Glutamatergic neuron (in vitro differentiated cells): ENCODE results near the gene MYO1D. TPM values are rescaled to one million over a fixed set of nuclear protein-coding genes. Genes with fewer than 3 reads are reported as not detected.

ENCODE experiments used
- DNase-seq: peaks from one replicate; pipeline ENCODE4 v3.0.0; 2022
- H3K27ac Mint-ChIP-seq: one replicate; pipeline ENCODE4 v1.8.0; 2020; ENCODE audit warnings: mild to moderate bottlenecking, mixed read lengths, inconsistent platforms; ENCODE audit not compliant: unreplicated experiment
- H3K27me3 Mint-ChIP-seq: one replicate; pipeline ENCODE4 v1.8.0; 2020; ENCODE audit warnings: mild to moderate bottlenecking, moderate library complexity, mixed read lengths, inconsistent platforms; ENCODE audit not compliant: unreplicated experiment
- H3K36me3 Mint-ChIP-seq: one replicate; pipeline ENCODE4 v1.8.0; 2020; ENCODE audit warnings: mild to moderate bottlenecking, mixed read lengths, inconsistent platforms; ENCODE audit not compliant: unreplicated experiment
- H3K4me1 Mint-ChIP-seq: one replicate; pipeline ENCODE4 v1.8.0; 2020; ENCODE audit warnings: mild to moderate bottlenecking, low read depth, mixed read lengths, inconsistent platforms; ENCODE audit not compliant: unreplicated experiment
- H3K4me3 Mint-ChIP-seq: one replicate; pipeline ENCODE4 v1.8.0; 2020; ENCODE audit warnings: mild to moderate bottlenecking, mixed read lengths, inconsistent platforms; ENCODE audit not compliant: unreplicated experiment
- H3K9me3 Mint-ChIP-seq: one replicate; pipeline ENCODE4 v1.8.0; 2020; ENCODE audit warnings: mild to moderate bottlenecking, moderate library complexity, mixed read lengths, inconsistent platforms; ENCODE audit not compliant: unreplicated experiment
- CTCF ChIP-seq: fragments of 200-600 bp; sonication (generic); IDR thresholded peaks from one replicate; pipeline ENCODE4 v1.5.0; 2021; ENCODE audit not compliant: partially characterized antibody, unreplicated experiment
- total RNA-seq: library from RNA; stranded (reverse); fragmentation: NEBNext Ultra II Directional; extraction: Animal tissue kit (Norgen Biotek cat#: 25700); gene quantifications from one replicate; pipeline ENCODE4 v1.2.1, GENCODE V29; 2021; ENCODE audit not compliant: unreplicated experiment

MYO1D gene
- total RNA-seq, 1 donor from 2014 or later, result 5.3 TPM

- H3K27me3 Mint-ChIP-seq, result no peaks in the 10 kb centered on the region
- no peak for TF ChIP-seq CTCF
- DNase-seq, result no peak
Observed at GRCh38 chr17:32558997-32559650, 317.8 kb downstream of the MYO1D start.

GRCh38 chr17:32558326-32558955 lies 318.5 kb downstream of the MYO1D start:
- Mint-ChIP-seq H3K27me3 (no peaks in the 10 kb centered on the region), H3K4me3 (no peak overlapping the region), H3K27ac (no peak overlapping the region), H3K36me3 (no peaks in the 10 kb centered on the region), H3K4me1 (no peaks in the 10 kb centered on the region), H3K9me3 (no peaks in the 10 kb centered on the region)
- DNase-seq, result no peak
- no peak for TF ChIP-seq CTCF

More at GRCh38 chr17:32558997-32559650, 317.8 kb downstream of the MYO1D start:
- Mint-ChIP-seq H3K4me3 (no peak overlapping the region), H3K36me3 (no peaks in the 10 kb centered on the region), H3K9me3 (no peaks in the 10 kb centered on the region), H3K27ac (no peak overlapping the region), H3K4me1 (no peaks in the 10 kb centered on the region)

GRCh38 chr17:32555611-32556310 lies 321.2 kb downstream of the MYO1D start:
- Mint-ChIP-seq H3K4me3 (no peak overlapping the region), H3K27ac (no peak overlapping the region), H3K36me3 (no peaks in the 10 kb centered on the region)

GRCh38 chr17:32553168-32553567 lies 323.8 kb downstream of the MYO1D start:
- Mint-ChIP-seq H3K4me1 (no peaks in the 10 kb centered on the region), H3K36me3 (no peaks in the 10 kb centered on the region), H3K27ac (no peak overlapping the region), H3K9me3 (peaks cover 1% of the 10 kb centered on the region), H3K27me3 (peaks cover 2% of the 10 kb centered on the region), H3K4me3 (no peak overlapping the region)
- DNase-seq, result no peak
- no peak for TF ChIP-seq CTCF

More at GRCh38 chr17:32555611-32556310, 321.2 kb downstream of the MYO1D start:
- Mint-ChIP-seq H3K27me3 (peaks cover 2% of the 10 kb centered on the region), H3K4me1 (no peaks in the 10 kb centered on the region), H3K9me3 (peaks cover 1% of the 10 kb centered on the region)
- TF ChIP-seq CTCF, result no peak
- DNase-seq, result no peak

GRCh38 chr17:32552280-32552679 lies 324.6 kb downstream of the MYO1D start:
- H3K4me1 Mint-ChIP-seq, result no peaks in the 10 kb centered on the region
- peaks cover 2% of the 10 kb centered on the region for H3K27me3 Mint-ChIP-seq
- H3K27ac Mint-ChIP-seq, result no peak overlapping the region
- no peak overlapping the region for H3K4me3 Mint-ChIP-seq
- no peak for DNase-seq
- H3K9me3 Mint-ChIP-seq, result peaks cover 1% of the 10 kb centered on the region
- H3K36me3 Mint-ChIP-seq, result no peaks in the 10 kb centered on the region
- TF ChIP-seq CTCF, result no peak
